HCT116 (cell line): Measurements from ENCODE around the gene MOV10.

Source experiments
- CEBPB ChIP-seq: IDR thresholded peaks from 2 replicates; pipeline ENCODE4 v1.6.1; 2012; ENCODE audit warnings: low read depth
- EGR1 ChIP-seq: IDR thresholded peaks from 2 replicates; pipeline ENCODE4 v1.6.1; 2012; ENCODE audit warnings: low read depth
- EZH2 ChIP-seq: fragments of 200-600 bp; sonication (generic); IDR thresholded peaks from 2 replicates; pipeline ENCODE4 v1.6.1; 2017; ENCODE audit warnings: antibody characterized with exemption, mixed run types
- POLR2A ChIP-seq: IDR thresholded peaks from 2 replicates; pipeline ENCODE4 v1.7.0; 2011; ENCODE audit warnings: borderline replicate concordance; ENCODE audit not compliant: insufficient read depth, insufficient read length; ENCODE audit errors: extremely low read depth
- POLR2AphosphoS5 ChIP-seq: IDR thresholded peaks from 2 replicates; pipeline ENCODE4 v1.6.1; 2011; ENCODE audit warnings: mild to moderate bottlenecking, low read depth, low read length, moderate library complexity
- SP1 ChIP-seq: IDR thresholded peaks from 2 replicates; pipeline ENCODE4 v1.6.1; 2012; ENCODE audit warnings: low read depth
- SRF ChIP-seq: IDR thresholded peaks from 2 replicates; pipeline ENCODE4 v1.6.1; 2012; ENCODE audit warnings: low read depth
- ZFX ChIP-seq: fragments of 450-650 bp; IDR thresholded peaks from 2 replicates; pipeline ENCODE4 v1.6.1; 2017
- ZNF274 ChIP-seq: fragments of 200-500 bp; sonication (Bioruptor generic); IDR thresholded peaks from 2 replicates; pipeline ENCODE4 v1.6.1; 2014; ENCODE audit warnings: mild to moderate bottlenecking, low read depth, low read length, inconsistent platforms
- TF ChIP-seq, protein P1 (sequence below): IDR thresholded peaks from 2 replicates; pipeline ENCODE4 v1.6.1; 2012
- TF ChIP-seq, protein P2 (sequence below), 3 experiments: fragments of 200-600 bp in 1 of 3; sonication (generic) in 1 of 3; IDR thresholded peaks in 2 of 3; conservative IDR thresholded peaks in 1 of 3; 2 replicates each; pipeline ENCODE4 v1.5.1; 2012 to 2017; ENCODE audit warnings: low read depth in 2 of 3, low read length in 2 of 3, antibody characterized with exemption in 1 of 3, borderline replicate concordance in 1 of 3, control low read depth in 1 of 3, mild to moderate bottlenecking in 1 of 3, mixed read lengths in 1 of 3, mixed run types in 1 of 3, moderate library complexity in 1 of 3; ENCODE audit not compliant: insufficient read depth in 1 of 3
- TF ChIP-seq, protein P3 (sequence below): IDR thresholded peaks from 2 replicates; pipeline ENCODE4 v1.6.1; 2012; ENCODE audit warnings: low read depth

DNA sequence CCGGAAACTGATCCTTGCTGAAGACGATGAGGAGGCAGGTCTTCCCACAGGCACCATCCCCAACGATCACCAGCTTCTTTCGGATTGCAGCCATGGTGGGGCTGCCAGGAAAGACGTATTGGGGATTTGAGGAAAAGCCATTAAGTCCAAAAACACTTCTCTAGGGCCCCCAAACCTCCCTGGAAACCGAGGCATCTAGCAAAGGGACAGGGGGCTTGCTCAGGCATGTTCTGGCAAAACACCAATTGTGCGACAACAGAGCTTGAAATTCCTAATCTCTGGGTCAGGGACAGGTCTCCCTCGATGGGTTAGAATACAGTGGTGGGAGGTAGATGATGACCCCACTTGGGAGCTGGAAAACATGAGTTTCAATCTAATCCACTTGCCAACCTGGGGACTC, 29.2 kb downstream of the MOV10 start:
- TF ChIP-seq, protein P1, sequence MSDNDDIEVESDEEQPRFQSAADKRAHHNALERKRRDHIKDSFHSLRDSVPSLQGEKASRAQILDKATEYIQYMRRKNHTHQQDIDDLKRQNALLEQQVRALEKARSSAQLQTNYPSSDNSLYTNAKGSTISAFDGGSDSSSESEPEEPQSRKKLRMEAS = no peak
- TF ChIP-seq EZH2 = no peak
- TF ChIP-seq POLR2AphosphoS5 = no peak
- TF ChIP-seq ZNF274 = no peak
- TF ChIP-seq, protein P2, sequence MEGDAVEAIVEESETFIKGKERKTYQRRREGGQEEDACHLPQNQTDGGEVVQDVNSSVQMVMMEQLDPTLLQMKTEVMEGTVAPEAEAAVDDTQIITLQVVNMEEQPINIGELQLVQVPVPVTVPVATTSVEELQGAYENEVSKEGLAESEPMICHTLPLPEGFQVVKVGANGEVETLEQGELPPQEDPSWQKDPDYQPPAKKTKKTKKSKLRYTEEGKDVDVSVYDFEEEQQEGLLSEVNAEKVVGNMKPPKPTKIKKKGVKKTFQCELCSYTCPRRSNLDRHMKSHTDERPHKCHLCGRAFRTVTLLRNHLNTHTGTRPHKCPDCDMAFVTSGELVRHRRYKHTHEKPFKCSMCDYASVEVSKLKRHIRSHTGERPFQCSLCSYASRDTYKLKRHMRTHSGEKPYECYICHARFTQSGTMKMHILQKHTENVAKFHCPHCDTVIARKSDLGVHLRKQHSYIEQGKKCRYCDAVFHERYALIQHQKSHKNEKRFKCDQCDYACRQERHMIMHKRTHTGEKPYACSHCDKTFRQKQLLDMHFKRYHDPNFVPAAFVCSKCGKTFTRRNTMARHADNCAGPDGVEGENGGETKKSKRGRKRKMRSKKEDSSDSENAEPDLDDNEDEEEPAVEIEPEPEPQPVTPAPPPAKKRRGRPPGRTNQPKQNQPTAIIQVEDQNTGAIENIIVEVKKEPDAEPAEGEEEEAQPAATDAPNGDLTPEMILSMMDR (IDR thresholded peaks at IDR 0.05 in 2 of 3, conservative IDR thresholded peaks at IDR 0.05 in 1 of 3; ENCODE audit: borderline replicate concordance in 1 of 3, insufficient read depth in 1 of 3, low read depth in 2 of 3, low read length in 2 of 3) = no peak
- TF ChIP-seq POLR2A = no peak
- TF ChIP-seq, protein P3, sequence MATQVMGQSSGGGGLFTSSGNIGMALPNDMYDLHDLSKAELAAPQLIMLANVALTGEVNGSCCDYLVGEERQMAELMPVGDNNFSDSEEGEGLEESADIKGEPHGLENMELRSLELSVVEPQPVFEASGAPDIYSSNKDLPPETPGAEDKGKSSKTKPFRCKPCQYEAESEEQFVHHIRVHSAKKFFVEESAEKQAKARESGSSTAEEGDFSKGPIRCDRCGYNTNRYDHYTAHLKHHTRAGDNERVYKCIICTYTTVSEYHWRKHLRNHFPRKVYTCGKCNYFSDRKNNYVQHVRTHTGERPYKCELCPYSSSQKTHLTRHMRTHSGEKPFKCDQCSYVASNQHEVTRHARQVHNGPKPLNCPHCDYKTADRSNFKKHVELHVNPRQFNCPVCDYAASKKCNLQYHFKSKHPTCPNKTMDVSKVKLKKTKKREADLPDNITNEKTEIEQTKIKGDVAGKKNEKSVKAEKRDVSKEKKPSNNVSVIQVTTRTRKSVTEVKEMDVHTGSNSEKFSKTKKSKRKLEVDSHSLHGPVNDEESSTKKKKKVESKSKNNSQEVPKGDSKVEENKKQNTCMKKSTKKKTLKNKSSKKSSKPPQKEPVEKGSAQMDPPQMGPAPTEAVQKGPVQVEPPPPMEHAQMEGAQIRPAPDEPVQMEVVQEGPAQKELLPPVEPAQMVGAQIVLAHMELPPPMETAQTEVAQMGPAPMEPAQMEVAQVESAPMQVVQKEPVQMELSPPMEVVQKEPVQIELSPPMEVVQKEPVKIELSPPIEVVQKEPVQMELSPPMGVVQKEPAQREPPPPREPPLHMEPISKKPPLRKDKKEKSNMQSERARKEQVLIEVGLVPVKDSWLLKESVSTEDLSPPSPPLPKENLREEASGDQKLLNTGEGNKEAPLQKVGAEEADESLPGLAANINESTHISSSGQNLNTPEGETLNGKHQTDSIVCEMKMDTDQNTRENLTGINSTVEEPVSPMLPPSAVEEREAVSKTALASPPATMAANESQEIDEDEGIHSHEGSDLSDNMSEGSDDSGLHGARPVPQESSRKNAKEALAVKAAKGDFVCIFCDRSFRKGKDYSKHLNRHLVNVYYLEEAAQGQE = no peak
- no peak for TF ChIP-seq SP1
- TF ChIP-seq ZFX = no peak
- no peak for TF ChIP-seq SRF
- no peak for TF ChIP-seq EGR1
- TF ChIP-seq CEBPB = no peak
